Stimulated activated CD8-positive, alpha-beta memory T cell treated with anti-CD3 and anti-CD28 coated beads, Interleukin-15, amount 100 ng/mL, for 1 hour (primary cell): ENCODE measurements around the gene MIA.
"Not testable (repeated sequence)": the region's sequence is repeated elsewhere in the genome, so short reads cannot be mapped to it uniquely, and the experiment has no call there.

Experiments
- DNase-seq: peaks from one replicate; pipeline ENCODE4 v3.0.0-alpha.2; 2020; ENCODE audit warnings: low read depth

MIA gene

GRCh38 chr19:40822704-40823553 lies 47.6 kb downstream of the MIA start:
- DNase-seq = not testable (repeated sequence)

- DNase-seq = not testable (repeated sequence)
Measured at GRCh38 chr19:40824916-40825315, 49.6 kb downstream of the MIA start.

GRCh38 chr19:40825460-40826095 lies 50.3 kb downstream of the MIA start:
- DNase-seq = not testable (repeated sequence)

- not testable (repeated sequence) for DNase-seq
Measured at GRCh38 chr19:40826312-40826698, 51.0 kb downstream of the MIA start.

GRCh38 chr19:40826699-40827385 lies 51.5 kb downstream of the MIA start:
- peak; percentile 29 for DNase-seq
